ENCODE measurements around the gene FUT1. TPM values are rescaled to one million over a fixed set of nuclear protein-coding genes. Genes with fewer than 3 reads are reported as not detected.

The FUT1 gene
- total and polyA plus RNA-seq, 9 of the 15 experiments (the other 6 are each of a cell fraction or from before 2014, with no cell fraction given) = 2.3 to 18.5 (median 8.8) TPM

GRCh38 chr19:48738557-48739403, 13.7 kb downstream of the FUT1 start (continued):
- TF ChIP-seq MGA (IDR thresholded peaks at IDR 0.05) (peak; percentile 72; the same call in 1 of the 2 replicates), ASH1L (IDR thresholded peaks at IDR 0.05; ENCODE audit: borderline replicate concordance, low read depth, partially characterized antibody) (no peak), MEIS2 (IDR thresholded peaks at IDR 0.05; ENCODE audit: partially characterized antibody) (peak; percentile 12), PHF8 (IDR thresholded peaks at IDR 0.05; ENCODE audit: borderline replicate concordance, low read length) (peak; percentile 61; the same call in 1 of the 2 replicates), ARID3A (IDR thresholded peaks at IDR 0.05; ENCODE audit: borderline replicate concordance, low read depth, low read length) (no peak), SMC3 (conservative IDR thresholded peaks at IDR 0.05; ENCODE audit: insufficient read depth, low read depth, low read length) (peak; percentile 81), ZNF12 (CRISPR knock-in tag; IDR thresholded peaks at IDR 0.05) (peak; percentile 45; the same call in 1 of the 2 replicates), ZBTB17 (CRISPR knock-in tag; IDR thresholded peaks at IDR 0.05) (0 out of 2 replicates have a peak, but pooled peaks have one; percentile 25), SIN3B (IDR thresholded peaks at IDR 0.05; ENCODE audit: low read depth) (0 out of 2 replicates have a peak, but pooled peaks have one; percentile 50), E2F6 (IDR thresholded peaks at IDR 0.05; ENCODE audit: borderline replicate concordance in 1 of 2, extremely low read depth in 1 of 2, insufficient read depth in 1 of 2, insufficient read length in 1 of 2, low read depth in 1 of 2, low read length in 1 of 2, poor library complexity in 1 of 2, severe bottlenecking in 1 of 2) (peak; percentile 97 to 99), TEAD1 (CRISPR knock-in tag; IDR thresholded peaks at IDR 0.05) (peak in 1 of 2 experiments; percentile 60; a peak in 1 of 4 replicates)

Data from K562 (cell line).